HAP-1 (cell line): ENCODE measurements around the gene DHX38.
A peak's percentile ranks its signal among the peaks of the same experiment; 100 is the strongest.

ENCODE experiments used
- DNase-seq, 2 experiments: peaks; one replicate each; pipeline ENCODE4 v3.0.0-alpha.2; 2016 to 2020; ENCODE audit warnings: low spot score in 2 of 2
- H3K27me3 ChIP-seq: fragments of 250-450 bp; sonication (Bioruptor Pico); 2 replicates; pipeline ENCODE4 v1.5.1; 2020; ENCODE audit warnings: low read depth, mild to moderate bottlenecking, moderate library complexity
- H3K36me3 ChIP-seq: fragments of 250-450 bp; sonication (Bioruptor Pico); replicated peaks from 2 replicates; pipeline ENCODE4 v1.5.1; 2020; ENCODE audit warnings: mild to moderate bottlenecking
- H3K4me1 ChIP-seq: fragments of 250-450 bp; sonication (Bioruptor Pico); 2 replicates; pipeline ENCODE4 v1.5.1; 2020; ENCODE audit warnings: mild to moderate bottlenecking
- H3K4me3 ChIP-seq: fragments of 250-450 bp; sonication (Bioruptor Pico); 2 replicates; pipeline ENCODE4 v1.5.1; 2020; ENCODE audit warnings: mild to moderate bottlenecking, moderate library complexity
- H3K9me3 ChIP-seq: fragments of 250-450 bp; sonication (Bioruptor Pico); 2 replicates; pipeline ENCODE4 v1.5.1; 2020; ENCODE audit warnings: mild to moderate bottlenecking, moderate library complexity
- in situ Hi-C: fragments of 300-500 bp; cut with MboI; formaldehyde crosslinking; loops from 3 replicates; pipeline ENCODE4 v1.14.3; 2020; ENCODE audit warnings: low sequenced_read_pairs, inconsistent platforms, mixed read lengths

Gene DHX38

DNA sequence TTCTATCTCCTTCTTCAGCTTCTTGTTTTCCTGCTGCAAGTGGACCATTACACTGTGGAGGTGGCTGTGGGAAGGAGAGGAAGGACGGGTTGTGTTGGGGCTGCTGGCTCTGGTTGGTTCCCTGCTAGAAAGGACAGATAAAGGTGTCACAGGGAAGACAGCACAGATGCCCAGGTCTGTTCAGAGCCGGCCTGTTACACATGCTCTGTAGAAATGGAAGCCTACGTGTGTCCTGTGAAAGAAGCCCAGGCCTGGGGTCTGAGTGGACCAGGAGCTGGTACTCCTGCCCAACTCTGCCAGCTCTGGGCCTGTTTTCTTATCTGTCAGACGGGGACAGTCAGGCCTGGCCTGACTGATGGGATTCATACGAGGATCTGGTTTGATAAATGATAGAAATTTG lies 26.4 kb downstream of the DHX38 start:
- in situ Hi-C loops, result loop anchor here (10.0 kb wide), 1 partner anchor 115 kb away; no protein-coding TSS in a partner anchor
- Histone ChIP-seq H3K36me3 (no peaks in the 10 kb centered on the region), H3K27me3 (no peaks in the 10 kb centered on the region)

DNA sequence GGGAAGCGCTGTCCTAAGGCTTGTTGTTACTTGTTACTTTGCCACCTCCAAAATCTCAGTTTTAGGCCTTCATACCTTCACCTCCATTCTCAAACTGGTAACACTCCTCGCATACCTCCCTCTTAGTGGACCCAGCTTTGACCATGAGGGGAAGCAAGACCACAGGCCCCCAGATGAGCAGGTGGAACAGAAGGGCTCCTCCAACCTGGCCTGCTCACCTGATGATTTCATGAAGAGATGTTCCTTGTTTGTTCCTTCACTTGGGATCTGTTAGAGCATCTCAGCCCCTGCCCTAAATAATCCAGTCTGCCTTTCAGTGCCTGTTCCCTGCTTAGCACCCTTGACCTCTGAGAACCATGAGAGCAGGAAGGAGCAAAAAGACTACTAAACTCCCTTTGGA lies 28.7 kb downstream of the DHX38 start:
- H3K4me3 ChIP-seq, result no peak overlapping the region
- H3K9me3 ChIP-seq, result no peaks in the 10 kb centered on the region
- DNase-seq, result no peak
- H3K4me1 ChIP-seq, result peaks cover 4% of the 10 kb centered on the region; the same call in 1 of the 2 replicates
- no peaks in the 10 kb centered on the region for H3K36me3 ChIP-seq
- in situ Hi-C loops, result loop anchor here (10.0 kb wide), 1 partner anchor 112 kb away; no protein-coding TSS in a partner anchor
- H3K27me3 ChIP-seq, result no peaks in the 10 kb centered on the region

More for the DNA sequence above, 26.4 kb downstream of the DHX38 start:
- H3K9me3 ChIP-seq, result no peaks in the 10 kb centered on the region
- peaks cover under 1% of the 10 kb centered on the region; the same call in 1 of the 2 replicates for H3K4me1 ChIP-seq
- no peak overlapping the region for H3K4me3 ChIP-seq
- no peak for DNase-seq

DNA sequence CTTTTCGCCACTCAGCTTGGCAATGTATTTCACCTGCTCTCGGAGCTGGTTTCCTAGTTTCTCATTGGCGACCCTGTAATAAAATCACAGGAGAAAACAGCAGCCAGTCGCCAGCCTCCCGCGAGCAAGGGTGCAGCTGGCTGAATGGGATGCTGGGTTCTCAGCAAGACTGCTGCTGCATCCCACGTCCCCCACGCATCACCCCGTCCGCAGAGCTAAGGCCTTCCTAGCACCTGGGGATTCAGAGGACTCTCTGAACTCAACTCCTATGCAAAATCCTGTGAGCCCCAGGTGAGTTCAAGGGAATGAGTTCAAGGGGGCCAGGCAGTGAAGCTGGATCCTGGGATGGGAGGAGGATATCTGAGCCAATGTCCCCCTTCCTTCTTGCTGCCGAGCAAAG lies 29.3 kb downstream of the DHX38 start:
- peaks cover 4% of the 10 kb centered on the region; the same call in 1 of the 2 replicates for H3K4me1 ChIP-seq
- H3K9me3 ChIP-seq, result no peaks in the 10 kb centered on the region
- H3K36me3 ChIP-seq, result no peaks in the 10 kb centered on the region
- no peak for DNase-seq
- H3K4me3 ChIP-seq, result no peak overlapping the region
- H3K27me3 ChIP-seq, result no peaks in the 10 kb centered on the region
- in situ Hi-C loops, result loop anchor here (10.0 kb wide), 1 partner anchor 112 kb away; no protein-coding TSS in a partner anchor

DNA sequence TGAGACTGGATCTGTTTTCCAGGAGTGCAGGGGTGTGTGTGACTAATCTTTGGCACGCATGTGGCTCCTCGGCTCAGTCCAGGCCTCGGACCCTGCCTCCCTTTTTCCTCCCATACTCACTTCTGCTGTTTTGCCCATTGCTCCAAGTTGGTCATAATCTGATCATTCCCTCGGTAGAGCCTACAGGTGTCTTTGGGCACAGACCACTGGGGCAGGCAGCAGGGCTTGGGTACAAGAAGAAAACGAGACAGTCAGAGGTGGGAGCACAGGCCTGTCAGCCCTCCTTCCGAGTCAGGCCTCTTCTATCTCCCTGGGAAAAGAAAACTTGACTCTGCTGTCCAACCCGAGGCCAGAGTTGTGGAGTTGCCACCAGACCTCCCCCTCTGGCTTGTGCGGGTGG lies 29.8 kb downstream of the DHX38 start:
- H3K4me1 ChIP-seq, result peaks cover 4% of the 10 kb centered on the region; the same call in 1 of the 2 replicates
- H3K36me3 ChIP-seq, result no peaks in the 10 kb centered on the region
- no peak for DNase-seq
- no peak overlapping the region for H3K4me3 ChIP-seq
- in situ Hi-C loops, result loop anchor here (10.0 kb wide), 1 partner anchor 111 kb away; no protein-coding TSS in a partner anchor
- H3K9me3 ChIP-seq, result no peaks in the 10 kb centered on the region
- no peaks in the 10 kb centered on the region for H3K27me3 ChIP-seq

DNA sequence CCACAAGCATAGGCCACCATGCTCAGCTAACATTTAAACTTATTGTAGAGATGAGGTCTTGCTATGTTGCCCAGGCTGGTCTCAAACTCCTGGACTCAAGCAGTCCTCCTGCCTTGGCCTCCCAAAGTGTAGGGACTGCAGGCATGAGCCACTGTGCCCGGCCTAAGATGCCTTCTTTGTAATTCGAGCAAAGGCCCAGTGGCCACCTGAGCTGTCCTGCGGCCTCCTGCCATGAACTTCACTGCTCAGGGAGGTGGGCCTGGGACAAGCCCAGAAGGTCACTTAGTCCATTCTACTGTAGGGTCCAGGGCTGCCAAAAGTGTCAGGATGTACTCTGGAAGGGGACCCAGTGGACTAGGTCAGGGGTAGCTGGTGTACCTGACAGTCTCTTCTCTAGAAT lies 30.5 kb downstream of the DHX38 start:
- H3K27me3 ChIP-seq, result no peaks in the 10 kb centered on the region
- H3K9me3 ChIP-seq, result no peaks in the 10 kb centered on the region
- in situ Hi-C loops, result loop anchor here (10.0 kb wide), 1 partner anchor 111 kb away; no protein-coding TSS in a partner anchor
- no peaks in the 10 kb centered on the region for H3K36me3 ChIP-seq
- peaks cover 4% of the 10 kb centered on the region; the same call in 1 of the 2 replicates for H3K4me1 ChIP-seq
- H3K4me3 ChIP-seq, result no peak overlapping the region
- DNase-seq, result no peak

DNA sequence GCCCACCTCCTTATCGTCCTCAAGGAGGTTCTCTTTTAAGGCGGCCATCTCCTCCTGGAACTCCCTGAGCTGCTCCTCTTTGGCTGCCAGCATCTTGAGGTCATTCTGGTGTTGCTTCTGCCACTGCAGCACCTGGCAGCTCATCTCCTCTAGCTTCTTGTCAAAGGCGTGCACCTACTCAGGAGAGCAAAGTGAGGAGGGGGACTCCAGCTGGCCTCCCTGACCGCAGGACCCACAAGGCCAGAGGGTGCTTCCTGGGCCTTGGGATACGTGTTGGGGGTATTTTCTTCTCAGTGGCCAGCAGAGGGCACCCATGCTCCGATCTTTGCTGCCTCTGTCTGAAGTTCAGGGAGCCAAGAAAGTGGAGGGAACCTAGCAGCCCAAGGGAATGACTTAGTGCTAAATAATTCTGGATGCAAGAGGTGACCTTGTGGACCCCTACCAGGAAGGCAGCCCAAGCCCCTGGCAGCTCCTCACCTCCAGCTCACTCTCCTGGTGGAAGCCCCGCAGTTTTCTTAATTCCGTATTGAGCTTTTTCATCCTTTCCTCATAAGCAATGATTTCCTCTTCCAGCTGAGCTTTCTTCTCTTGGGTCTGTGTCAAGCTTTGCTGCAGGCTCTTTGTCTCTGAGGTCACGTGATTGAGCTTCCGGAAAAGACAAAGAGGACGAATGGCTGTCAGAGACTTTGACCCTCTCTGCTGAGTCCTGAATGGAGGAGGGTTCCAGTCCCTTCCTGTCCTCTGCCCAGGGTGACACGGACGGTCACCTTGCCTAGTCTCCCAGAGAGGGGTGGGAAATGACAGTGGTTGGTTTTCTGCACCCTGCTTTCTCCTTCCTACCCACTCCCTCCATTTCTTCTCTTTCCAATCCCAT lies 31.4 kb downstream of the DHX38 start:
- Histone ChIP-seq H3K9me3 (no peaks in the 10 kb centered on the region), H3K27me3 (no peaks in the 10 kb centered on the region), H3K4me1 (peaks cover 4% of the 10 kb centered on the region; the same call in 1 of the 2 replicates), H3K36me3 (no peaks in the 10 kb centered on the region), H3K4me3 (no peak overlapping the region)
- DNase-seq, result peak; percentile 68 to 84
- in situ Hi-C loops, result loop anchor here (10.0 to 25.0 kb wide), 2 partner anchors 110 to 337 kb away; no protein-coding TSS in a partner anchor

DNA sequence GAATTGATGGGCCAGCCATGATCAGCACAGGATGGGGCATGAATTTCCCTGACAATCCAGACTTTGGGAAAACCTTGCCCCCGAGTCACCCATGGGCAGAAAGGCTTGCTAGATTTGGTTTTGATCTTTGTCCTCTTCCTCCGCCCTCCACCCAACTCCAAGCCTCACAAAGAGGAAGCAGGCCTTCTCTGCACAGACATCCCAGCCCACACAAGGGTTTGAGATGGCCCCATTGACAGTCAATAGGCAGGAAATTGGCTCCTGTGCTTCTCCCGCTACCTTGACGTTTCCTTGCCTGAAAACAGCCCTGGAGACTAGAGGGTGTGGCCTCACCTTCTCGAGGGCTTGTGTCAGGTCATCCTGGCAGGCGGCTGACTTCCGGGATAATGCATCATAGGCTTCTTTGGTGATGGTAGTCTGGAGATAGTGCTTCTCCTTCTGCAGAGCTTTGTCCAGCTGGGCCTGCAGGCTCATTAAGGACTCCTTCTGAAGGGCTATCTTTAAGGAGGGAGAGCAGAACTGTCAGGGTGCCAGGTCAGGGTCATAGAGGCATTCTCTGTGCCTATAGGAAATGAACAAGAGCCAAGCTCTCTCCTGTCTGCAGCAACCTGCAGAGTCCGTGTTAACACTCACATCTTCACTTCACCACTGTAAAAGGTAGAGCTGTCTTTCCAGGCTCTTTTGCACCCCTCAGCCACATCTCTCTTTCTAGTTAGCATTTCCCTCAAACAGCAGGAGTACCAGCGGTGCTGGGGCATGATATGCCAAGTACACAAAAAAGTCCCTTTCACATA lies 32.2 kb downstream of the DHX38 start:
- Histone ChIP-seq H3K4me1 (peaks cover 4% of the 10 kb centered on the region; the same call in 1 of the 2 replicates), H3K4me3 (no peak overlapping the region), H3K36me3 (no peaks in the 10 kb centered on the region), H3K27me3 (no peaks in the 10 kb centered on the region), H3K9me3 (no peaks in the 10 kb centered on the region)
- in situ Hi-C loops, result loop anchor here (10.0 to 25.0 kb wide), 2 partner anchors 109 to 336 kb away; no protein-coding TSS in a partner anchor
- DNase-seq, result no peak

DNA sequence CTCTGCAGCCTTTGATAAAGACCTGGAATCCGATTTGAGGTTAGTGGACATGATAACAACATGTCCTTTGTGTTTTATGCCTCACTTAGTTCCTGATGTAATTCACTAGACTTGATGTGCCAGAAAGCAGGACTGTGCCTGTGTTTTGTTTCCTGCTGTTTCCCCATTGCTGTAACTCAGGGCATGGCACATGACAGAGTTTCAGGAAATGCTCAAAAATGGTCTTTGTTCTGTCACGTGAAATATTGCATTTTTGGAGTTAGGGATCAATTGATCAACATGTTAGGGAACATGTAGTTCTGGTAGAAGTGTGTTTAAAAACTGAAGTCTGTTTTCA lies 32.8 kb downstream of the DHX38 start:
- in situ Hi-C loops, result loop anchor here (10.0 to 25.0 kb wide), 2 partner anchors 108 to 336 kb away; no protein-coding TSS in a partner anchor
- peaks cover 4% of the 10 kb centered on the region; the same call in 1 of the 2 replicates for H3K4me1 ChIP-seq
- no peaks in the 10 kb centered on the region for H3K36me3 ChIP-seq
- H3K9me3 ChIP-seq, result no peaks in the 10 kb centered on the region
- no peak overlapping the region for H3K4me3 ChIP-seq
- no peak for DNase-seq
- no peaks in the 10 kb centered on the region for H3K27me3 ChIP-seq

DNA sequence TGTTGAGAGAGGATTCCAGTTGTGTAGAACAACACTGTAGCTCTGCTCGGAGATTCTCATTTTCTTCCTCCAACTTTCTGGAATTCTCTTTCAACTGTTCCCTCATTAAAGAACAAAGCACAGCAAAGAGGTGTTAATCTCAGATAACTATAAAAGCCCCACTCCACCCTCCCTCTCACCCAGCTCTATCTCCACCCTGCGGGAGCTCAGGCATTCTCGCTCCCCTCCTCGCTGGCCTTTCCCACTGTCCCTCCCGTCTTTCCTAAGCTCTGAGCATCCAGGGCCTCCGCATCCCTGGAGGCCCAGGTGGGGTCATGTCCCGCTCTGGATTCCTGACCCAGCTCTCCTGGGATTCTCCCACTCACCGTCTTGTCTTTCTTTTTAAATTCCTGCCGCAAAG lies 35.1 kb downstream of the DHX38 start:
- H3K36me3 ChIP-seq, result no peaks in the 10 kb centered on the region
- in situ Hi-C loops, result loop anchor here (10.0 to 25.0 kb wide), 2 partner anchors 106 to 334 kb away; no protein-coding TSS in a partner anchor
- no peaks in the 10 kb centered on the region for H3K9me3 ChIP-seq
- DNase-seq, result no peak
- H3K27me3 ChIP-seq, result no peaks in the 10 kb centered on the region
- peaks cover 4% of the 10 kb centered on the region; the same call in 1 of the 2 replicates for H3K4me1 ChIP-seq
- H3K4me3 ChIP-seq, result no peak overlapping the region

DNA sequence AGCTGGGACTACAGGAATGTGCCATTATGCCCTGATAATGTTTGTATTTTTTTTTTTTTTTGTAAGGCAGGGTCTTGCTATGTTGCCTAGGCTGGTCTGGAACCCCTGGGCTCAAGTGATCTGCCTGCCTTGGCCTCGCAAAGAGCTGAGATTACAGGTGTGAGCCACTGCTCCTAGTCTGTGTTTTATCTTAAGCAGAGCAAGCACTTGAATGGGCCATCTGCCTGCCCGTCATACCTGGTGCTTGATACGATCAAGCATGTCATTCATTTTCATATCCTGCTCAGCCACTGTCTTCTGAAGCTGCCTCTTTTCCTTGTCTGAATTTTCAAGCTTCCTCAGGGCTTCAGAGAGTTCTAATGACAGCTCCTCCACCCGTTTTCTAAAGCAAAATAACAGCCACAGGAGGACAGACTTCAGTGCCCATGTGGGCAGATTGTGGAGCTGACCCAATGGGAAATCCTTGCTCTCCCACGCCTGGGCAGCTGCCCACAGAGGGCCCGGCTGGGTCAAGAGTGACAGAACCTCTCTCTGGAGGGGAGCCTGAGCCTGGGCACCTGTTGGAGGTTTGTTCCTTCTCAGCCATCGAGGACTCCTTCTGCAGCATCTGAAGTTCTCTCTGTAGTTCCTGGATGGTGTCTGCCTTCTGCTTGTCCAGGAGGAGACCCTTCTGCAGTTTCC lies 36.5 kb downstream of the DHX38 start:
- Histone ChIP-seq H3K4me3 (no peak overlapping the region), H3K27me3 (no peaks in the 10 kb centered on the region), H3K4me1 (peaks cover 3% of the 10 kb centered on the region; the same call in 1 of the 2 replicates), H3K9me3 (no peaks in the 10 kb centered on the region), H3K36me3 (no peaks in the 10 kb centered on the region)
- in situ Hi-C loops, result loop anchor here (10.0 to 25.0 kb wide), 2 partner anchors 105 to 332 kb away; no protein-coding TSS in a partner anchor
- DNase-seq, result no peak

DNA sequence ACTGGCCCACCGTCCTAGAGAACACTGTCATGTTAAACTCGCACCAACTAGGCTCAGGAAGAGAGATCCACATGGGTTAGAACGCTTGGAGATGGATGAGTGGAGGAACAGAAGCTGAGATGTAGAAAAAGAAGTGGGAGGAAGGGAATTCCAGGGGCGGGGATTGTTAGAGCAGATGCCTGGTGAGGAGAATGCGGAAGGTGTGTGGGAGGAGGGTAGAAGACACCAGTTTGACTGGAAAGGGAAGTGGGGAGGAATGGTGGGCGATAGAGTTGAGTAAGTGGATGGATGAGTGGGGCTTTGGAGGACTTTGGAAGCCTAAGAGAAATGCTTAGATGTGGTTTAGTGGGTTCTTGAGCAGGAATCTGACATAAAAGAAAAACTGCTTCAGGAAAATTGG lies 37.4 kb downstream of the DHX38 start:
- H3K9me3 ChIP-seq, result no peaks in the 10 kb centered on the region
- H3K36me3 ChIP-seq, result no peaks in the 10 kb centered on the region
- no peak for DNase-seq
- no peaks in the 10 kb centered on the region for H3K27me3 ChIP-seq
- H3K4me3 ChIP-seq, result no peak overlapping the region
- no peaks in the 10 kb centered on the region for H3K4me1 ChIP-seq
- in situ Hi-C loops, result loop anchor here (25.0 kb wide), 1 partner anchor 331 kb away; no protein-coding TSS in a partner anchor

DNA sequence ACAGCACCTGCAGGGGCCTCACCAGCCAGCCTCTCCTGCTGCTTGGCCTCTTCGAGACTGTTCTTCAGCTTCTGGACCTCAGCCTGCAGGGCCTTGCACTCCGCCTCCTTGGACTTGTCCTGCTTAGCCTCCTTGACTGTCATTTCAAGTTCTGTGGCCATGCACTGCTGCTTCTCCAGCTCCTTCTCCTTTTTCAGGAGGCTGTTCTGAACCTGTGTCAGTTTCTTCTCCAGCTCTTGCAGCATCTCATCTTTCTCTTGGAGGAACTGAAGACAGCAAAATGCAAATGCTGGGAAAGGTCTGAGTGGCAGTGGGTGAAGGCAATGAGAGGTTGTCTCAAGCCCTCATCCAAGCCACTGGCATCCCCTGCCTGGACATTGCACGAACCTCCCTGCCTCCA lies 39.1 kb downstream of the DHX38 start:
- no peaks in the 10 kb centered on the region for H3K27me3 ChIP-seq
- in situ Hi-C loops, result loop anchor here (25.0 kb wide), 1 partner anchor 330 kb away; no protein-coding TSS in a partner anchor

DNA sequence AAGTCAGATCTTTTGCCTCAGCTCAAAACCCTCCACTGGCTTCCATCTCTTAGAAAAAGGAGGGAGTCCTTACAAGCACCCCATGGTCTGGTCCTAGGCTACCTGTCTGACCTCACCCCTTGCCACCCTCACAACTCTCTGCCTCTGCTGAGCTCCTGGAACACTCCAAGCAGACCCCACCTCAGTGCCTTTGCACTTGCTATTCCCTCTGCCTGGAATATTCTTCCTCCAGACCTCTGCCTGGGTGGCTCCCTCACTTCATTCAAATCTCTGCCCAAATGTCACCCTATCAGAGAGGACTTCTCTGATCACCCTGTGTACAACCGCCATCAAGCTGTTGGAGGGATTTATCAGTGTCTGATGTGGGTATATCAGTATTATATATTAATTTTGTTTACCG lies 40.9 kb downstream of the DHX38 start:
- no peak overlapping the region for H3K4me3 ChIP-seq
- no peaks in the 10 kb centered on the region for H3K4me1 ChIP-seq
- no peaks in the 10 kb centered on the region for H3K27me3 ChIP-seq
- no peaks in the 10 kb centered on the region for H3K36me3 ChIP-seq
- no peaks in the 10 kb centered on the region for H3K9me3 ChIP-seq
- in situ Hi-C loops, result loop anchor here (25.0 kb wide), 1 partner anchor 328 kb away; no protein-coding TSS in a partner anchor
- DNase-seq, result no peak

More for the DNA sequence above, 39.1 kb downstream of the DHX38 start:
- Histone ChIP-seq H3K9me3 (no peaks in the 10 kb centered on the region), H3K36me3 (no peaks in the 10 kb centered on the region), H3K4me3 (no peak overlapping the region), H3K4me1 (no peaks in the 10 kb centered on the region)
- DNase-seq, result no peak
